WTC11 (cell line): ENCODE data around the gene COL27A1. TPM values are rescaled to one million over a fixed set of nuclear protein-coding genes. Genes with fewer than 3 reads are reported as not detected.

Experiments
- ATAC-seq: fragments of 200-7000 bp; cut with Tn5 transposase; 2 replicates; pipeline ENCODE4 v1.10.0; 2021; ENCODE audit warnings: mild to moderate bottlenecking, moderate library complexity
- CTCF ChIA-PET: fragments of 300-600 bp; sonication (Branson Sonifier 250); formaldehyde crosslinking; loops from one replicate; lab custom pipeline; 2021; ENCODE audit warnings: antibody characterized with exemption; lab: Charles Lee
- POLR2A ChIA-PET: fragments of 350-600 bp; sonication (Branson Sonifier 250); formaldehyde crosslinking; loops from one replicate; lab custom pipeline; 2021; ENCODE audit warnings: antibody characterized with exemption; lab: Charles Lee
- DNase-seq: peaks from one replicate; pipeline ENCODE4 v3.0.0; 2021; ENCODE audit warnings: low spot score
- H3K27ac Mint-ChIP-seq: 2 replicates; pipeline ENCODE4 v1.8.0; 2021; ENCODE audit warnings: mixed read lengths
- H3K27me3 Mint-ChIP-seq: 2 replicates; pipeline ENCODE4 v1.8.0; 2021; ENCODE audit warnings: low read depth, mild to moderate bottlenecking, moderate library complexity, mixed read lengths
- H3K36me3 Mint-ChIP-seq: 2 replicates; pipeline ENCODE4 v1.8.0; 2021; ENCODE audit warnings: mixed read lengths
- H3K4me1 Mint-ChIP-seq: 2 replicates; pipeline ENCODE4 v1.8.0; 2022; ENCODE audit warnings: mixed read lengths
- H3K4me3 Mint-ChIP-seq: 2 replicates; pipeline ENCODE4 v1.8.0; 2021; ENCODE audit warnings: mild to moderate bottlenecking, moderate library complexity, mixed read lengths
- H3K9me3 Mint-ChIP-seq: 2 replicates; pipeline ENCODE4 v1.8.0; 2021; ENCODE audit warnings: mixed read lengths
- ATF2 ChIP-seq: sonication (generic); formaldehyde crosslinking; IDR thresholded peaks from 2 replicates; pipeline ENCODE4 v1.8.1; 2022; ENCODE audit warnings: low read depth, missing genetic modification reagents, borderline replicate concordance
- CREM ChIP-seq: sonication (generic); formaldehyde crosslinking; IDR thresholded peaks from 2 replicates; pipeline ENCODE4 v1.8.1; 2022; ENCODE audit warnings: mild to moderate bottlenecking, missing genetic modification reagents, moderate library complexity
- E2F5 ChIP-seq: sonication (generic); formaldehyde crosslinking; IDR thresholded peaks from 2 replicates; pipeline ENCODE4 v1.8.1; 2022; ENCODE audit warnings: mild to moderate bottlenecking, moderate library complexity, missing genetic modification reagents
- ESRRA ChIP-seq: sonication (generic); formaldehyde crosslinking; IDR thresholded peaks from 2 replicates; pipeline ENCODE4 v1.8.1; 2022; ENCODE audit warnings: mild to moderate bottlenecking, missing genetic modification reagents, borderline replicate concordance
- ETV6 ChIP-seq: sonication (generic); formaldehyde crosslinking; IDR thresholded peaks from 2 replicates; pipeline ENCODE4 v1.8.1; 2022; ENCODE audit warnings: mild to moderate bottlenecking, missing genetic modification reagents
- FOXP4 ChIP-seq: sonication (generic); formaldehyde crosslinking; IDR thresholded peaks from 2 replicates; pipeline ENCODE4 v1.8.0; 2022; ENCODE audit warnings: mild to moderate bottlenecking, missing genetic modification reagents
- GABPB1 ChIP-seq: sonication (generic); formaldehyde crosslinking; IDR thresholded peaks from 2 replicates; pipeline ENCODE4 v1.8.1; 2023; ENCODE audit warnings: mild to moderate bottlenecking, missing genetic modification reagents
- GRHL2 ChIP-seq: fragments of 250-450 bp; sonication (Bioruptor Pico); IDR thresholded peaks from 2 replicates; pipeline ENCODE4 v1.8.0; 2022; ENCODE audit warnings: mild to moderate bottlenecking, moderate library complexity; ENCODE audit not compliant: insufficient replicate concordance, severe bottlenecking
- NFATC4 ChIP-seq: fragments of 250-450 bp; sonication (Bioruptor Pico); IDR thresholded peaks from 2 replicates; pipeline ENCODE4 v1.9.0; 2021; ENCODE audit warnings: mild to moderate bottlenecking
- NFYB ChIP-seq: sonication (generic); formaldehyde crosslinking; conservative IDR thresholded peaks from 2 replicates; pipeline ENCODE4 v1.8.0; 2022; ENCODE audit warnings: low read depth, missing genetic modification reagents
- NR2C2 ChIP-seq: sonication (generic); formaldehyde crosslinking; IDR thresholded peaks from 2 replicates; pipeline ENCODE4 v1.8.0; 2022; ENCODE audit warnings: mild to moderate bottlenecking, missing genetic modification reagents
- NR3C1 ChIP-seq: sonication (generic); formaldehyde crosslinking; conservative IDR thresholded peaks from 2 replicates; pipeline ENCODE4 v1.8.1; 2023; ENCODE audit warnings: low read depth, mild to moderate bottlenecking, missing genetic modification reagents
- OVOL2 ChIP-seq: fragments of 250-450 bp; sonication (Bioruptor Pico); IDR thresholded peaks from 2 replicates; pipeline ENCODE4 v1.9.0; 2021; ENCODE audit warnings: mild to moderate bottlenecking, borderline replicate concordance
- RELA ChIP-seq: sonication (generic); formaldehyde crosslinking; IDR thresholded peaks from 2 replicates; pipeline ENCODE4 v1.8.1; 2022; ENCODE audit warnings: missing genetic modification reagents, mild to moderate bottlenecking, borderline replicate concordance
- SOX15 ChIP-seq: fragments of 250-450 bp; sonication (Bioruptor Pico); IDR thresholded peaks from 2 replicates; pipeline ENCODE4 v1.9.0; 2021; ENCODE audit warnings: mild to moderate bottlenecking
- SP1 ChIP-seq: sonication (generic); formaldehyde crosslinking; conservative IDR thresholded peaks from 2 replicates; pipeline ENCODE4 v1.8.1; 2022; ENCODE audit warnings: missing genetic modification reagents
- TP53 ChIP-seq: sonication (generic); formaldehyde crosslinking; IDR thresholded peaks from 2 replicates; pipeline ENCODE4 v1.8.1; 2023; ENCODE audit warnings: mild to moderate bottlenecking, missing genetic modification reagents
- ZNF138 ChIP-seq: sonication (generic); formaldehyde crosslinking; conservative IDR thresholded peaks from 2 replicates; pipeline ENCODE4 v1.8.1; 2022; ENCODE audit warnings: mild to moderate bottlenecking, moderate library complexity, missing genetic modification reagents
- ZNF232 ChIP-seq: sonication (generic); formaldehyde crosslinking; IDR thresholded peaks from 2 replicates; pipeline ENCODE4 v1.8.0; 2022; ENCODE audit warnings: mild to moderate bottlenecking, missing genetic modification reagents
- ZNF263 ChIP-seq: sonication (generic); formaldehyde crosslinking; IDR thresholded peaks from 2 replicates; pipeline ENCODE4 v1.8.1; 2022; ENCODE audit warnings: low read depth, mild to moderate bottlenecking, moderate library complexity, missing genetic modification reagents
- ZNF416 ChIP-seq: fragments of 250-450 bp; sonication (Bioruptor Pico); IDR thresholded peaks from 2 replicates; pipeline ENCODE4 v1.9.0; 2021; ENCODE audit warnings: mild to moderate bottlenecking, inconsistent platforms
- ZNF671 ChIP-seq: fragments of 250-450 bp; sonication (Bioruptor Pico); IDR thresholded peaks from 2 replicates; pipeline ENCODE4 v1.8.0; 2021; ENCODE audit warnings: mild to moderate bottlenecking
- total RNA-seq: library from RNA; stranded (reverse); gene quantifications from 3 replicates; pipeline ENCODE4 v1.2.3, GENCODE V29; 2021
- TF ChIP-seq, protein P1 (sequence below): fragments of 250-450 bp; sonication (Bioruptor Pico); IDR thresholded peaks from 2 replicates; pipeline ENCODE4 v1.9.0; 2021; ENCODE audit warnings: mild to moderate bottlenecking
- TF ChIP-seq, protein P2 (sequence below): fragments of 250-450 bp; sonication (Bioruptor Pico); IDR thresholded peaks from 2 replicates; pipeline ENCODE4 v2.1.2; 2022; ENCODE audit warnings: mild to moderate bottlenecking, moderate library complexity
- TF ChIP-seq, protein P3 (sequence below): sonication (generic); formaldehyde crosslinking; IDR thresholded peaks from 2 replicates; pipeline ENCODE4 v1.8.0; 2022; ENCODE audit warnings: mild to moderate bottlenecking, missing genetic modification reagents

The COL27A1 gene
- total RNA-seq, 1 experiment from 2014 or later = 47.5 TPM

GRCh38 chr9:114166614-114167572 lies 11.6 kb downstream of the COL27A1 start:
- ChIA-PET POLR2A (no interaction called here), CTCF (interaction anchor here (0.9 to 1.4 kb wide), 2 partner anchors 12 to 59 kb away, joined by 3 to 4 read pairs; no protein-coding TSS in a partner anchor)
- H3K27me3 Mint-ChIP-seq = no peaks in the 10 kb centered on the region
- H3K4me3 Mint-ChIP-seq = no peak overlapping the region
- H3K9me3 Mint-ChIP-seq = no peaks in the 10 kb centered on the region
- no peak for ATAC-seq
- H3K27ac Mint-ChIP-seq = no peak overlapping the region
- H3K36me3 Mint-ChIP-seq = peaks cover 5% of the 10 kb centered on the region
- no peak for TF ChIP-seq FOXP4
- TF ChIP-seq OVOL2 = no peak
- TF ChIP-seq NR2C2 (CRISPR knock-in tag) = no peak
- no peak for TF ChIP-seq GRHL2 (CRISPR knock-in tag)
- no peak for TF ChIP-seq NR3C1
- no peak for TF ChIP-seq SP1 (CRISPR knock-in tag)
- no peak for TF ChIP-seq TP53
- no peak for TF ChIP-seq ZNF232 (CRISPR knock-in tag)
- no peak for TF ChIP-seq CREM (CRISPR knock-in tag)
- no peak for TF ChIP-seq SOX15
- TF ChIP-seq, protein P1, sequence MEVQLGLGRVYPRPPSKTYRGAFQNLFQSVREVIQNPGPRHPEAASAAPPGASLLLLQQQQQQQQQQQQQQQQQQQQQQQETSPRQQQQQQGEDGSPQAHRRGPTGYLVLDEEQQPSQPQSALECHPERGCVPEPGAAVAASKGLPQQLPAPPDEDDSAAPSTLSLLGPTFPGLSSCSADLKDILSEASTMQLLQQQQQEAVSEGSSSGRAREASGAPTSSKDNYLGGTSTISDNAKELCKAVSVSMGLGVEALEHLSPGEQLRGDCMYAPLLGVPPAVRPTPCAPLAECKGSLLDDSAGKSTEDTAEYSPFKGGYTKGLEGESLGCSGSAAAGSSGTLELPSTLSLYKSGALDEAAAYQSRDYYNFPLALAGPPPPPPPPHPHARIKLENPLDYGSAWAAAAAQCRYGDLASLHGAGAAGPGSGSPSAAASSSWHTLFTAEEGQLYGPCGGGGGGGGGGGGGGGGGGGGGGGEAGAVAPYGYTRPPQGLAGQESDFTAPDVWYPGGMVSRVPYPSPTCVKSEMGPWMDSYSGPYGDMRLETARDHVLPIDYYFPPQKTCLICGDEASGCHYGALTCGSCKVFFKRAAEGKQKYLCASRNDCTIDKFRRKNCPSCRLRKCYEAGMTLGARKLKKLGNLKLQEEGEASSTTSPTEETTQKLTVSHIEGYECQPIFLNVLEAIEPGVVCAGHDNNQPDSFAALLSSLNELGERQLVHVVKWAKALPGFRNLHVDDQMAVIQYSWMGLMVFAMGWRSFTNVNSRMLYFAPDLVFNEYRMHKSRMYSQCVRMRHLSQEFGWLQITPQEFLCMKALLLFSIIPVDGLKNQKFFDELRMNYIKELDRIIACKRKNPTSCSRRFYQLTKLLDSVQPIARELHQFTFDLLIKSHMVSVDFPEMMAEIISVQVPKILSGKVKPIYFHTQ = no peak
- no peak for TF ChIP-seq ATF2 (CRISPR knock-in tag)
- TF ChIP-seq ESRRA (CRISPR knock-in tag) = no peak
- no peak for TF ChIP-seq RELA (CRISPR knock-in tag)
- TF ChIP-seq ZNF416 (CRISPR knock-in tag) = no peak
- TF ChIP-seq ETV6 = no peak
- no peak for TF ChIP-seq ZNF671
- no peak for TF ChIP-seq NFATC4
- no peak for DNase-seq
- H3K4me1 Mint-ChIP-seq = peaks cover 18% of the 10 kb centered on the region

DNA sequence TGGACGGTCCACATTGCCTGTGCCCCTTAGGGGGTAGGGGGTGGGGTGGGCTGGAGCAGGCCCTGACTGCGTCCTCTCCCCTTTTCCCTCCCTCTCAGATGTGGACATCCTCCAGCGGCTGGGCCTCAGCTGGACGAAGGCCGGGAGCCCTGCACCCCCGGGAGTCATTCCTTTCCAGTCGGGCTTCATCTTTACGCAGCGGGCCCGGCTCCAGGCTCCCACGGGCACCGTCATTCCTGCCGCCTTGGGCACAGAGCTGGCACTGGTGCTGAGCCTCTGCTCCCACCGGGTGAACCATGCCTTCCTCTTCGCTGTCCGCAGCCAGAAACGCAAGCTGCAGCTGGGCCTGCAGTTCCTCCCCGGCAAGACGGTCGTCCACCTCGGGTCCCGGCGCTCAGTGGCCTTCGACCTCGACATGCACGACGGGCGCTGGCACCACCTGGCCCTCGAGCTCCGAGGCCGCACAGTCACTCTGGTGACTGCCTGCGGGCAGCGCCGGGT lies 12.3 kb downstream of the COL27A1 start:
- ChIA-PET CTCF (interaction anchor here (1.0 to 1.4 kb wide), 2 partner anchors 13 to 59 kb away, joined by 3 to 4 read pairs; no protein-coding TSS in a partner anchor), POLR2A (no interaction called here)
- H3K27ac Mint-ChIP-seq = no peak overlapping the region
- ATAC-seq (no peak), DNase-seq (no peak)
- no peaks in the 10 kb centered on the region for H3K27me3 Mint-ChIP-seq
- no peaks in the 10 kb centered on the region for H3K9me3 Mint-ChIP-seq
- H3K4me3 Mint-ChIP-seq = no peak overlapping the region
- H3K4me1 Mint-ChIP-seq = peaks cover 14% of the 10 kb centered on the region
- H3K36me3 Mint-ChIP-seq = peaks cover 5% of the 10 kb centered on the region
- TF ChIP-seq, protein P2, sequence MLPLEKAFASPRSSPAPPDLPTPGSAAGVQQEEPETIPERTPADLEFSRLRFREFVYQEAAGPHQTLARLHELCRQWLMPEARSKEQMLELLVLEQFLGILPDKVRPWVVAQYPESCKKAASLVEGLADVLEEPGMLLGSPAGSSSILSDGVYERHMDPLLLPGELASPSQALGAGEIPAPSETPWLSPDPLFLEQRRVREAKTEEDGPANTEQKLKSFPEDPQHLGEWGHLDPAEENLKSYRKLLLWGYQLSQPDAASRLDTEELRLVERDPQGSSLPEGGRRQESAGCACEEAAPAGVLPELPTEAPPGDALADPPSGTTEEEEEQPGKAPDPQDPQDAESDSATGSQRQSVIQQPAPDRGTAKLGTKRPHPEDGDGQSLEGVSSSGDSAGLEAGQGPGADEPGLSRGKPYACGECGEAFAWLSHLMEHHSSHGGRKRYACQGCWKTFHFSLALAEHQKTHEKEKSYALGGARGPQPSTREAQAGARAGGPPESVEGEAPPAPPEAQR (CRISPR knock-in tag) = no peak
- TF ChIP-seq GABPB1 (CRISPR knock-in tag) = no peak
- TF ChIP-seq NFYB (CRISPR knock-in tag) = no peak
- TF ChIP-seq E2F5 (CRISPR knock-in tag) = no peak
- TF ChIP-seq ZNF671 = no peak
- TF ChIP-seq ESRRA (CRISPR knock-in tag) = no peak
- TF ChIP-seq, protein P3, sequence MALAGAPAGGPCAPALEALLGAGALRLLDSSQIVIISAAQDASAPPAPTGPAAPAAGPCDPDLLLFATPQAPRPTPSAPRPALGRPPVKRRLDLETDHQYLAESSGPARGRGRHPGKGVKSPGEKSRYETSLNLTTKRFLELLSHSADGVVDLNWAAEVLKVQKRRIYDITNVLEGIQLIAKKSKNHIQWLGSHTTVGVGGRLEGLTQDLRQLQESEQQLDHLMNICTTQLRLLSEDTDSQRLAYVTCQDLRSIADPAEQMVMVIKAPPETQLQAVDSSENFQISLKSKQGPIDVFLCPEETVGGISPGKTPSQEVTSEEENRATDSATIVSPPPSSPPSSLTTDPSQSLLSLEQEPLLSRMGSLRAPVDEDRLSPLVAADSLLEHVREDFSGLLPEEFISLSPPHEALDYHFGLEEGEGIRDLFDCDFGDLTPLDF (CRISPR knock-in tag) = no peak
- TF ChIP-seq ZNF263 = no peak
- no peak for TF ChIP-seq ZNF138 (CRISPR knock-in tag)
